Psoas muscle (tissue), 8 donors: ENCODE results near the gene PUS3. TPM values are rescaled to one million over a fixed set of nuclear protein-coding genes. Genes with fewer than 3 reads are reported as not detected.

Experiments used
- ATAC-seq, 4 donors: fragments of 200-7000 bp; cut with Tn5 transposase; one replicate each; pipeline ENCODE4 v1.9.1; 2020; ENCODE audit warnings: moderate library complexity in 3 of 4, mild to moderate bottlenecking in 2 of 4
- DNase-seq, 2 donors: peaks; one replicate each; pipeline ENCODE4 v3.0.0-alpha.2; 2020
- H3K27ac ChIP-seq: fragments of 200-600 bp; one replicate; pipeline ENCODE4 v1.8.0; 2022
- H3K27me3 ChIP-seq, 3 donors: fragments of 200-600 bp in 1 of 3; one replicate each; pipeline versions ENCODE4 v1.6.1 to v1.8.0; 2013 to 2022; ENCODE audit warnings: low read length in 2 of 3, mild to moderate bottlenecking in 2 of 3, moderate library complexity in 1 of 3; ENCODE audit not compliant: insufficient read depth in 3 of 3
- H3K36me3 ChIP-seq, 2 donors: fragments of 200-600 bp in 1 of 2; one replicate each; pipeline versions ENCODE4 v1.6.1 to v1.8.0; 2013 to 2022; ENCODE audit warnings: low read depth in 1 of 2, mild to moderate bottlenecking in 1 of 2, moderate library complexity in 1 of 2; ENCODE audit not compliant: insufficient read depth in 1 of 2
- H3K4me1 ChIP-seq: fragments of 200-600 bp; one replicate; pipeline ENCODE4 v1.8.0; 2022
- H3K4me3 ChIP-seq: fragments of 200-600 bp; one replicate; pipeline ENCODE4 v1.8.0; 2022; ENCODE audit warnings: mild to moderate bottlenecking
- H3K9me3 ChIP-seq: fragments of 200-600 bp; one replicate; pipeline ENCODE4 v1.8.0; 2022
- CTCF ChIP-seq: fragments of 200-600 bp; IDR thresholded peaks from one replicate; pipeline ENCODE4 v1.8.0; 2022; ENCODE audit warnings: antibody characterized with exemption
- WGBS, 3 donors: extraction: QIAGEN DNeasy Blood & Tissue Kit; methylation state at CpG; one replicate each; pipeline versions ENCODE4 v1.1.6 to v1.1.7; 2013; 5-methylcytosine and 5-hydroxymethylcytosine counted together
- intact Hi-C, 2 donors: fragments of 100-400 bp; cut with DNase I; formaldehyde crosslinking; loops; one replicate each; pipeline versions ENCODE4 v1.11.0 to v1.14.2; 2022
- polyA plus RNA-seq, 3 donors: library from polyadenylated mRNA; stranded (reverse); fragments of 200-250 nt; gene quantifications; one replicate each; pipeline ENCODE4 v1.2.3, GENCODE V29; 2013
- total RNA-seq, 4 donors: library from RNA; stranded (reverse); fragmentation: NEBNext Ultra II Directional in 2 of 4; extraction: Animal tissue kit (Norgen Biotek cat#: 25700) in 2 of 4; gene quantifications; one replicate each; pipeline versions ENCODE4 v1.2.1 to v1.2.4, GENCODE V29; 2021 to 2023
- donor health status: healthy with polysubstance abuse.
- donor health status: DM: no; HTN: no; CAD: no; lungs with moderate emphysema.
- donor health status: Bipolar disorder and iron deficiency.
- donor health status: healthy.
- donor health status: DM: yes; HTN: yes; CAD: no.
- donor health status: DM: no; HTN: no; CAD: no.
- donor health status: DM: no; HTN: no; CAD: no.
- donor health status: DM: yes; HTN: yes; CAD: no.

PUS3 gene
- total and polyA plus RNA-seq, 7 donors = 9.0 to 17.5 (median 16.1) TPM

GRCh38 chr11:125925247-125925740 is 22.3 kb upstream of the PUS3 start:
- WGBS, 3 donors = 63 to 71% (median 66%) methylated on average over 6 of the region's 6 CpGs
- H3K4me3 ChIP-seq = no peak overlapping the region
- H3K9me3 ChIP-seq = no peaks in the 10 kb centered on the region
- no peaks in the 10 kb centered on the region for H3K36me3 ChIP-seq
- ATAC-seq (no peak), DNase-seq (no peak)
- no peaks in the 10 kb centered on the region for H3K4me1 ChIP-seq
- H3K27ac ChIP-seq = no peak overlapping the region
- intact Hi-C loops = loop anchor here in 1 of 2 donors (10.0 kb wide), 1 partner anchor 340 kb away; the partner anchor contains the start of genes FOXRED1 and SRPRA
- H3K27me3 ChIP-seq = no peaks in the 10 kb centered on the region
- TF ChIP-seq CTCF = no peak

GRCh38 chr11:125924384-125925007 is 21.5 kb upstream of the PUS3 start:
- ATAC-seq (no peak), DNase-seq (no peak)
- no peaks in the 10 kb centered on the region for H3K27me3 ChIP-seq
- H3K4me1 ChIP-seq = no peaks in the 10 kb centered on the region
- intact Hi-C loops = loop anchor here in 1 of 2 donors (10.0 kb wide), 1 partner anchor 340 kb away; the partner anchor contains the start of genes FOXRED1 and SRPRA
- no peaks in the 10 kb centered on the region for H3K9me3 ChIP-seq
- no peak overlapping the region for H3K27ac ChIP-seq
- no peak overlapping the region for H3K4me3 ChIP-seq
- H3K36me3 ChIP-seq = no peaks in the 10 kb centered on the region
- TF ChIP-seq CTCF = no peak
- WGBS, 3 donors = 89 to 93% (median 92%) methylated on average over 9 of the region's 9 CpGs

- WGBS, 3 donors = 90 to 97% (median 93%) methylated on average over 8 of the region's 8 CpGs
- no peaks in the 10 kb centered on the region for H3K9me3 ChIP-seq
- no peak overlapping the region for H3K4me3 ChIP-seq
- no peaks in the 10 kb centered on the region for H3K4me1 ChIP-seq
- intact Hi-C loops = loop anchor here (1.0 to 10.0 kb wide), 3 partner anchors 271 to 341 kb away; partner anchors contain the start of genes FOXRED1 (in 1 of the 2) and SRPRA (in 1 of the 2)
- H3K27me3 ChIP-seq = no peaks in the 10 kb centered on the region
- no peaks in the 10 kb centered on the region for H3K36me3 ChIP-seq
- ATAC-seq (no peak), DNase-seq (no peak)
- TF ChIP-seq CTCF = no peak
- H3K27ac ChIP-seq = no peak overlapping the region
Measured at GRCh38 chr11:125923633-125924032, 20.6 kb upstream of the PUS3 start.

GRCh38 chr11:125923012-125923579 is 20.1 kb upstream of the PUS3 start:
- peak; percentile 85 for TF ChIP-seq CTCF
- Histone ChIP-seq H3K36me3 (no peaks in the 10 kb centered on the region), H3K27ac (no peak overlapping the region), H3K27me3 (no peaks in the 10 kb centered on the region), H3K4me1 (no peaks in the 10 kb centered on the region), H3K9me3 (no peaks in the 10 kb centered on the region), H3K4me3 (no peak overlapping the region)
- ATAC-seq (peak; percentile 75 to 93 (median 85)), DNase-seq (peak in 1 of 2 donors; percentile 39)
- WGBS, 3 donors = 5 to 8% (median 7%) methylated on average over 8 of the region's 8 CpGs
- intact Hi-C loops = loop anchor here (1.0 to 10.0 kb wide), 3 partner anchors 271 to 342 kb away; partner anchors contain the start of genes FOXRED1 (in 1 of the 2) and SRPRA (in 1 of the 2)
